ENCODE data around the gene HTR2B.

DNA sequence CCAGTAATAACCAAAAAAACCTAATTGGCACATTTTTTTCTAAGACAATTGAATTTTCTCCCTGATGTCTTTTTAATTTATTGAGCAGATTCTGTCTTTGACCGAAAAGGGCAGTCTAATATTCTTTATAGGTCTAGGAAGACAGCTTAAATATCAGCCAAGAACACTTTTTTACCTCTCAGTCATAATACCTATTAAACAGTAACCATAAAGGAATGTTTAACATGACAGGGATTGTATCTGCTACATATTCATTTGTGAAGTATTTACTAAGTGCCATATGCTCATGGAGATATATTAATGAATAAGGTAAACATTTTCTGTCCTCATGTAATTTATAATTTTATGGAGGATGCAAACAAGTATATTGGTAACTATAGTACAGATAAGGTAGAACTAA lies 3.1 kb upstream of the HTR2B start:
- no peak for TF ChIP-seq POLR2A (IDR thresholded peaks at IDR 0.05; ENCODE audit: low read length)
- TF ChIP-seq GATA1 (IDR thresholded peaks at IDR 0.05; ENCODE audit: low read depth, low read length) = no peak

Data from erythroblast (primary cell).